DMS 273 (cell line): ENCODE results near the gene HMGCLL1.

Experiments used
- DNase-seq: peaks from one replicate; lab custom pipeline; 2025; ENCODE audit not compliant: unreplicated experiment; lab: John Stamatoyannopoulos, UW

The HMGCLL1 gene

DNA sequence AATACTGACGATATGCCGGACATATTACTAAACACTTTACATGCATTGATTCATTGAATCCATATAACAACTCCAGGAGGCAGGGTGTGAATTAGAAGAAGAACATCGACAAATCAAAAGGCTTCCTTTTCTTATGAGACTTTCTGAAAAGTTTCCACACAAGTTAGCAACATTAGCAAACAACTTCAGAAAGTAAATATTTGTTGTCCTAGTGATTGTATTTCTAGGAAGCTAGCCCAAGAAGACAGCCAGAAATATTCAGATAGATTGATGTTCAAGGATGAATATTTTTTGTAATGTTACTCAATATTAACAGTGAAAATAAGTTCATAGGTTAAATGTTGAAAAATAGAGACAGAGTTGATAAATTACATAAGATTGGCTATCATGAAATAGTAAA is 131.1 kb downstream of the HMGCLL1 start:
- DNase-seq, result no peak

DNA sequence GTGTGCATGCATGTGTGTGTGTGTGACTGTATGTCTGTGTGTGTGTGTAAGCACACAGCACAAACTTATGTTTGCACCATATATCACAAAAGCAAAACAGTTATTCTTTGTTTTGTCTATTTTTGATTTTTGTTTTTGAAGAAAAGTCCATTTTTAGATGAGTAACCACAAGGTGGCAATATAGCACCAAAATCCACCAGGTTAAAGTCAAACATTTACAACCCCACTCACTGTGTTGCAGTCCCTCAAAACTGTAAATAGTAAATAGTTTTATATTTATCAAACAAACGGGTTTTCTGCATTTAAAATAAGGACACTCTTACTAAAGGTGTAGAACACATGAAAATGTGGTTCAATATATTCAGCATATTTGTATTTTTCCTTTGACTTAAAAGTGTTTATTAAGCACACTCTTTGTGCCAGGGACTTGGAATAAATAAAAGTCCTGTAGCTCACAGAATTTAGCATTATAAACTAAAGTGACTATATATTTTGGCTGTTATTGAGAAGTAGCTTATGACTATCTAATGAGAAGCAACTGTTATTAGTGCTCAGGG is 133.3 kb downstream of the HMGCLL1 start:
- DNase-seq, result peak; percentile 49

DNA sequence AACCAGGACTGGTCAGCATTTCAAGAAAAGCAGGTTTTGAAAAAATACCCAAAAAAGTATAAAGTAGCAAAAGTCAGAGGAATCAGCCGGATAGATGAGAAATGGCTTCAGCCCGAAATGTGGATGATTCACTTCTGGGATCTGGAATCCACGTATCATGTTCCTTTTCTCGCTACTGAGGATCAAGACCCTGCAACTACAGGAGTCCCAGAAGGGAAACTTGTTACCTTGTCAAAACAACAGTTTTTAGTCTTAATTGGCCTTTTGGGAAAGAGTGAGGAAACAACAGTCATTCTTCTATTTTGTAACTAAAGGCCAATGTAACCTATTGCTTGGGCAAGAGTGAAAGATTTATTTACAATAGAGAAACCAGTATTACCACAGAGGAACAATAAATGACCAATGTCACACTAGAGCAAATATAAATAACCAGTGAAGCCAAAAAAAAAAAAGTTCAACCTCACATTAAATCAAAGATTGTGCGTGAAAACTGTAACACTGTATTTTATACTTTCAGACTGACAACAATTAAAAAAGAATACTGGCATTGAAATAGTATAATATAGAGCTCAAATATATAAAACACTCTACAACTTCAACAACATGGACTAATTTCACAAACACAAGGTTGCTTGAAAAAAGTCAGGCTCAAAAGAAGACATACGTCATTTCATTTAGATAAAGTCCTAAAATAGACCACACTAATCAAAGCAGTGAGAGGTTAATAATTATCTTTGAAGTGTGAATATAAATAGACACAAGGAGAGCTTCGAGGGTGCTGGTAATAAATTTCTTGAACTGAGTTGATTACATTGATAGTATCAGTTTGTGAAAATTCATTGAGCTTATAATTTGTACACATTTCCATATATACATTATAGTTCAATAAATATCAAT is 135.5 kb downstream of the HMGCLL1 start:
- DNase-seq, result no peak

DNA sequence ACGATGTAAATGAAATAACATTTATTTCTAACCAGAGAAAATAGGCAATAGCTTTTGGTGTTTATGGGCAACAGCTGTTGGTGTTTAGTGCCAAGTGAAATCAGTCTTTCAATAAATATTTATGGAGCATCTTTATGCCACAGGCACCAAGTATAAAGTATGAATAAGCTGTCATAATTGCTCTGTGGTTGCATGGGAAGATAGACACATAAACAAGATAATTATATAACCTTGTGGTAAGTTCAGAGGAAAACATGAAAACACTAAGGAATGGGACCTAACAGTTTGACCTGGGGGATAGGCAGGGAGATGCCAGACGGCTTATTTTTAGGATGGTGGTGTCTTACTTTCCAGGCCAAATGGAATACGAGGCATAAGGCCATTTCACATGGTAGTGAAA is 140.8 kb downstream of the HMGCLL1 start:
- no peak for DNase-seq

DNA sequence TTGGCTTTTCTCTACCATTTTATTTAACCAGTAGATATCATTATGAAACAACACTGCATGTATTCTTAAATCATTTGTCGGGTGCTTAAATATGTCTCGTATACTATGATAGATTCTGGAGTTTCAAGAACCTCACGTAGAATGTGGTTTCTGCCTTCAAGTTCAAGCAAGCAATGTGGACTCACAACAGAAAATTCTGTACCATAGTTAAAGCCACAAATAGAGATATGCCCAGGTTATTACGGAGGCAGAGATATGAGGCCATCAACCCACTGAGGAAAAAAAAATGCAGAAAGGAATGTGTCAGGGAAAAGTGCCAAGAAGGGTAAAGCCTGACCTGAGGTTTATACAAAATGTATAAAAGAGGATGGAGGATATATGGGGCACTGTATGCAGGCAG is 141.9 kb downstream of the HMGCLL1 start:
- DNase-seq, result no peak

DNA sequence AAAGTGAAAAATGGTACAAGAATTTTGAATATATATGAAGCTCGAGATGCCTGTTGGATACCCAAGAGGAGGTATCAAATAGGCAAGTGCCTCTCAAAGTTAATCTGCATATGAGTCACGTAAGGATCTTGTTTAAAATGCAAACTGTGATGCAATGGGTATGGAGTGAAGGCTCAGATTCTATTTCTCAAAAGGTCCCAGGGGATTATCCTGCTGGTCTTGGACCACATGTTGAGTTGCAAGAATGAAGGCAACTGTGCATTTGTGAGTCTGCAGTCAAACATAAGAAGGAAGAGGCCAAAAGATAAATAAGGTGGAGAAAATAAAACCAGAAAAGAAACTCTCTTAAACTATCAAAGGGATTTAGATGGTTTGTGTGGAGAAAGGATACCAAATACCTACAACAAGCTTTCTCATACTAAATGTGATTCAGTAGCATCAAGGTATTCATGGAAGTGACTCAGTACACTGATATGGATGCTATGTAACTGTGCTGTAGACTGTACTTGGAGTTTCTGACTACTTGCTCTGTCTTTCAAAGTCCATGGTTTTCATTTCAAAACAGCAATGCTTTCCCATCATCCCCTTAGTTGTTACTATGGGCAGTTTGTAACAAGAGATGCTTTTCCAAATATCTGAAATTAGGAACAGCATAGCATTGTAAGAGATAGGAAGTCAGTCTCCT is 145.4 kb downstream of the HMGCLL1 start:
- peak; percentile 33 for DNase-seq

DNA sequence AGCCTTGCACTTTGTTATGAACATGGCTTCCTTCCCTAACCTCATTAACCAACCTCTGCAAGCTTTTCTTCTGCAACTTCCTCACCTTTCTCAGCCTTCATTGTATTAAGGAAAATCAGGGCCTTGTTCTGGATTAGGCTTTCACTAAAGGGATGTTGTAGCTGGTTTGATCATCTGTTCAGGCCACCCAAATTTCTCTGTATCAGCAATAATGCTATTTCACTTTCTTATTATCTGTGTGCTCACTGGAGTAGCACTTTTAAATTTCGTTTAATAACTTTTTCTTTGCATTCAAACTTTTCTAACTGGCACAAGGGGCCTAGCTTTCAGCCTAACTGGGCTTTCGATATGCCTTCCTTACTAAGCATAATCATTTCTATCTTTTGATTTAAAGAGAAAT is 155.1 kb downstream of the HMGCLL1 start:
- DNase-seq, result no peak

DNA sequence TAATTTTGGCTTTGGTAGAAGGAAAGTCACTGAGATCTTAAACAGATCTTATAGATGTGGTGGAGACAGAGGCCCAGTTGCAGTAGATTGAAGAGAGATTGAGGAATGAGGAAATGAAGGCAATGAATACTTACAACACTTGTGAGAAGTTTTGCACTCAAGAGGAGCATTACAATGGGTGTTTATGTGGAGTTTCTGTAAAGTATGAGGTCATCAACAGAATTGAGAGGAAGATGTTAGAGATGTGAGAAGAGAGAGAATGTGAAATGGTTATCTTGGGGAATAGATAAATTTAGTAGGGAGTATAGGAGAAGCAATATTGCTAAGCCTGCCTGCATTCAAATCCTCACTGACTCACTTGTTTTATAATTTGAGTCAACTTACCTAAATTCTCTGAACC is 168.3 kb downstream of the HMGCLL1 start:
- DNase-seq, result no peak

DNA sequence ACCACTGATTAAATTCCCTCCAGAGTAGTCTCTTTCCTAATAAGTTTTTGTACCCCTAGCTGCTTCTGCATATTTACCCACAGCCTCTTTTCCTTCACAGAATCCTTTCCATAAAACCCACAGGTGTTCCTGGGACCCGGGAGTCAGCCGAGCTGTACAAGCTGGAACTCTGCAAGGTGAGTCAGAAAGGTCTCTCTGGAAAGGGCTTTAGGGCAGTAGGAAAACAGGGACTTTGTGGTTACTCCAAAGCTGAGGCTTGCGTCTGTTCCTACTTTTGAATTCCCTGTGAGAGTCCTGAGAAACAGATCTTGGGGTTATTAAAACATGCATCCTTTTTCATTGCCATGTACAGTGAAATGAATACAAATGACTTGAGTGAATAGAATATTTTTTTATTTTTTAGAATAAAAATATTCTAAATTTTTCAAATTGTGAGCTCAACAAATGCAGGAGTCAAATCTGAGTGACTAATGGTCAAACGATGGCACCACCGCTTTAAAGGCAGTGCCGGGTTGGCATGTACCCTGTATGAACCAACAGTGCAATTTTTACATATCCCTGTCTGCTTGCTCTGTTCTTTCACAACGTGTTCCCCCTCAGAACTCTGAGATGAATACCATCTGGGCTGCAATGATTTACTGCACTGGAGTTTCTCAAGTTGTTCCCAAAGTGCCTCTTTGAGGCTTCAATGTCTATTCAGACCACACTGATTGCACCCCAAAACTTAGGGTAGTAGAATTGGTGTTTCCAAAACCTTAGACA is 173.3 kb downstream of the HMGCLL1 start:
- no peak for DNase-seq

DNA sequence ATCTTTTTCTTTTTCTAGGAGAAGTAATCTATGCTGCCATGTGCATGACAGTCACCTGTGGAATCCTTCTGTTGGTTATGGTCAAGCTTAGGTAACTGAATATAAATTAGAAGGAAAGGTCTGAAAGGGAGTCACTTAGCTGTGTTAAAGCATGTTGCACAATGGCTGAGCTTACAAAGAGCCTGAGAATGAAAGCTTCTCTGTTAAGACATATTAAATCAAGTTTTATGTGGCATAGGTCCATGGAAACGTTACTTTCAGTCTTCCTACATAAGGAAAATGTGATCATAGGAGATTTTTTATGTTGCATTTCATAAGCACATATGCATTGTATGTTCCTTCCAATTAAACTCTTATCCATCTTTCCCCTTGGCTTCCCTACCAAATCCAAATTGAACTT is 179.6 kb downstream of the HMGCLL1 start:
- no peak for DNase-seq

DNA sequence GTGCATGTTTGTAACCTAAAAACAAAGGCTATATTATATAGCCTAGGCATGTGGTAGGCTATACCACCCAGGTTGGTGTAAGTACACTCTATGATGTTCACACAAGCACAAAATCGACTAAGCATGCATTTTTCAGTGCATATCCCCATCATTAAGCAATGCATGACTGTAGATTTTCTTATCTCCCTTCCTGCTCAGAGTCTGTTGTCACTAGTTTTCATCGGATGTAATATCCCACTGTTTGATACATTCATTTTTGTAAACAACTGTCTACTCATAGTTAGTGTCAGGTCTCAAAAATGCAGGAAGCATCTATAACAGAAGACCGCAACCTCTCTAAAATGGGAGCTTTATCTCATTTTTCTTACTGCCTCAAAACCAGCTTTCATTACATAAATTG is 181.0 kb downstream of the HMGCLL1 start:
- DNase-seq, result no peak

DNA sequence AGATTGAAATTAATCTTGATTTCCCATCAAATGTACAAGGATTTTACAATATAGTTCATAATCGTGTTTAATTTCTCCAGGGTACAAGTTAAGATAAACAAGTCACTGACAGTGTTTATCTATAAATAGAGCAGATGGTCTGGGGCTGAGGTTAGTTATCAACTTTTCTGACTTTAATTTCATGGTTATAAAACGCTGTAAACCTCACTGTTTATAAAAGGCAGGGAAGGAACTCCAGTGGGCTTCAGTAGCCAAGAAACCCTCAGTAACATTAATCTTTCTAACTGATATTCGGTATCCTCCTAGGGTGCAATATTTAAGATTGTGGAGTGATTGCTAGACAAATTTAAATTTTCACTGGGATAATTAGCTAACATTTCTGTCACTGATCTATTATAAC is 183.1 kb downstream of the HMGCLL1 start:
- no peak for DNase-seq

DNA sequence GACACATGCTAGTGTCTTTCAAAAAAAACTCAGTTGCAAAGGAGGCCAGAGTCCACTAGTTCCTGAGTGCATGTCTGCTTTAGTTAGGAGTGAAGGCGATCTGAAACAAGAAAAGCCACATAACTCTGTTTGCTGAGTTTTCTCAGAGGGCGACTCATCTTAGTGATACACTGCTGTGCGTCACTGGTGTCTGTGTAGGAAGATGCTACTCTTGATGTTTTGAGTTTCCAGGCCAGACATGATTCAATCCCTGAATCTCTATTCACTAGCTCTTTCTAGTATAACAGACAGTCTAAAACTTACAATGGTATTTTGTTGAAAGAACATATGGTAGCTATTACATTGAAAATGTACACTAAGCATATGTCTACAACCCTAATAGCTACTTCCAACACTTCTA is 190.8 kb downstream of the HMGCLL1 start:
- DNase-seq, result no peak
